Fibroblast of villous mesenchyme (primary cell): ENCODE results near the gene CSMD2. TPM values are rescaled to one million over a fixed set of nuclear protein-coding genes. Genes with fewer than 3 reads are reported as not detected.

Source experiments
- DNase-seq: peaks from one replicate; pipeline ENCODE4 v3.0.0-alpha.2; 2010; ENCODE audit warnings: low read depth
- H3K4me3 ChIP-seq: 2 replicates; pipeline ENCODE4 v1.5.1; 2011; ENCODE audit warnings: low read depth, mild to moderate bottlenecking, low read length
- CTCF ChIP-seq: IDR thresholded peaks from 2 replicates; pipeline ENCODE4 v1.5.1; 2012; ENCODE audit warnings: low read depth, mild to moderate bottlenecking, low read length; ENCODE audit not compliant: insufficient read depth
- total RNA-seq: library from RNA; depleted of rRNA; stranded (reverse); fragments of >200 nt; gene quantifications from 2 replicates; pipeline ENCODE4 v1.2.3, GENCODE V29; 2012

CSMD2 gene
- total RNA-seq, 1 donor, result 3.0 TPM

- peak; percentile 80 for DNase-seq
- TF ChIP-seq CTCF, result peak; percentile 100
- H3K4me3 ChIP-seq, result no peak overlapping the region
These were observed 531.8 kb downstream of the CSMD2 start for GRCh38 chr1:33633019-33633801.

GRCh38 chr1:33630686-33631085, 534.3 kb downstream of the CSMD2 start:
- no peak for DNase-seq
- no peak for TF ChIP-seq CTCF
- no peak overlapping the region for H3K4me3 ChIP-seq

GRCh38 chr1:33626801-33627200, 538.2 kb downstream of the CSMD2 start:
- no peak for DNase-seq
- no peak for TF ChIP-seq CTCF
- no peak overlapping the region for H3K4me3 ChIP-seq

GRCh38 chr1:33624991-33625870, 539.8 kb downstream of the CSMD2 start:
- no peak for DNase-seq
- no peak overlapping the region for H3K4me3 ChIP-seq
- TF ChIP-seq CTCF, result peak; percentile 39

- TF ChIP-seq CTCF, result no peak
- no peak overlapping the region for H3K4me3 ChIP-seq
- no peak for DNase-seq
These were observed 540.6 kb downstream of the CSMD2 start for GRCh38 chr1:33624261-33624990.

GRCh38 chr1:33623811-33624210, 541.2 kb downstream of the CSMD2 start:
- DNase-seq, result no peak
- no peak for TF ChIP-seq CTCF
- no peak overlapping the region for H3K4me3 ChIP-seq
